Measurements from ENCODE around the gene CRYZ. TPM values are rescaled to one million over a fixed set of nuclear protein-coding genes. Genes with fewer than 3 reads are reported as not detected.

The CRYZ gene
- total RNA-seq, 2 experiments from 2014 or later = 15.3 to 18.0 TPM

- CTCF ChIA-PET = no interaction called here
- DNase-seq (no peak), ATAC-seq (no peak)
- no peaks in the 10 kb centered on the region for H3K27me3 Mint-ChIP-seq (ENCODE audit: low read depth)
- H3K36me3 Mint-ChIP-seq (ENCODE audit: low read depth) = peaks cover 7% of the 10 kb centered on the region
- POLR2A ChIA-PET = no interaction called here
- no peak overlapping the region for H3K27ac Mint-ChIP-seq
- H3K4me1 Mint-ChIP-seq (ENCODE audit: low read depth) = peaks cover 5% of the 10 kb centered on the region
- no peak overlapping the region for H3K4me3 Mint-ChIP-seq
- peaks cover 12% of the 10 kb centered on the region for H3K9me3 Mint-ChIP-seq (ENCODE audit: insufficient read depth)
Observed at GRCh38 chr1:74726063-74726462, 6.8 kb downstream of the CRYZ start.

GRCh38 chr1:74717626-74718025, 15.2 kb downstream of the CRYZ start:
- no peaks in the 10 kb centered on the region for H3K4me1 Mint-ChIP-seq (ENCODE audit: low read depth)
- no peak for DNase-seq
- no peaks in the 10 kb centered on the region for H3K9me3 Mint-ChIP-seq (ENCODE audit: insufficient read depth)
- H3K4me3 Mint-ChIP-seq = no peak overlapping the region
- no peak for ATAC-seq
- ChIA-PET CTCF (no interaction called here), POLR2A (no interaction called here)
- peaks cover 2% of the 10 kb centered on the region for H3K36me3 Mint-ChIP-seq (ENCODE audit: low read depth)
- no peaks in the 10 kb centered on the region for H3K27me3 Mint-ChIP-seq (ENCODE audit: low read depth)
- no peak overlapping the region for H3K27ac Mint-ChIP-seq

- H3K36me3 Mint-ChIP-seq (ENCODE audit: low read depth) = peaks cover 2% of the 10 kb centered on the region
- ChIA-PET CTCF (interaction anchor here (0.9 kb wide), 1 partner anchor 27 kb away, joined by 4 read pairs; no protein-coding TSS in a partner anchor), POLR2A (no interaction called here)
- no peaks in the 10 kb centered on the region for H3K27me3 Mint-ChIP-seq (ENCODE audit: low read depth)
- ATAC-seq = no peak
- H3K27ac Mint-ChIP-seq = no peak overlapping the region
- DNase-seq = no peak
- no peaks in the 10 kb centered on the region for H3K9me3 Mint-ChIP-seq (ENCODE audit: insufficient read depth)
- no peaks in the 10 kb centered on the region for H3K4me1 Mint-ChIP-seq (ENCODE audit: low read depth)
- H3K4me3 Mint-ChIP-seq = no peak overlapping the region
Observed at GRCh38 chr1:74716822-74717221, 16.0 kb downstream of the CRYZ start.

GRCh38 chr1:74715806-74716205, 17.0 kb downstream of the CRYZ start:
- ChIA-PET POLR2A (no interaction called here), CTCF (no interaction called here)
- DNase-seq = no peak
- Mint-ChIP-seq H3K27me3 (ENCODE audit: low read depth) (no peaks in the 10 kb centered on the region), H3K36me3 (ENCODE audit: low read depth) (peaks cover 2% of the 10 kb centered on the region), H3K4me1 (ENCODE audit: low read depth) (no peaks in the 10 kb centered on the region), H3K9me3 (ENCODE audit: insufficient read depth) (no peaks in the 10 kb centered on the region), H3K4me3 (no peak overlapping the region), H3K27ac (no peak overlapping the region)
- ATAC-seq = no peak

GRCh38 chr1:74715236-74715502, 17.7 kb downstream of the CRYZ start:
- no peak for ATAC-seq

DNA sequence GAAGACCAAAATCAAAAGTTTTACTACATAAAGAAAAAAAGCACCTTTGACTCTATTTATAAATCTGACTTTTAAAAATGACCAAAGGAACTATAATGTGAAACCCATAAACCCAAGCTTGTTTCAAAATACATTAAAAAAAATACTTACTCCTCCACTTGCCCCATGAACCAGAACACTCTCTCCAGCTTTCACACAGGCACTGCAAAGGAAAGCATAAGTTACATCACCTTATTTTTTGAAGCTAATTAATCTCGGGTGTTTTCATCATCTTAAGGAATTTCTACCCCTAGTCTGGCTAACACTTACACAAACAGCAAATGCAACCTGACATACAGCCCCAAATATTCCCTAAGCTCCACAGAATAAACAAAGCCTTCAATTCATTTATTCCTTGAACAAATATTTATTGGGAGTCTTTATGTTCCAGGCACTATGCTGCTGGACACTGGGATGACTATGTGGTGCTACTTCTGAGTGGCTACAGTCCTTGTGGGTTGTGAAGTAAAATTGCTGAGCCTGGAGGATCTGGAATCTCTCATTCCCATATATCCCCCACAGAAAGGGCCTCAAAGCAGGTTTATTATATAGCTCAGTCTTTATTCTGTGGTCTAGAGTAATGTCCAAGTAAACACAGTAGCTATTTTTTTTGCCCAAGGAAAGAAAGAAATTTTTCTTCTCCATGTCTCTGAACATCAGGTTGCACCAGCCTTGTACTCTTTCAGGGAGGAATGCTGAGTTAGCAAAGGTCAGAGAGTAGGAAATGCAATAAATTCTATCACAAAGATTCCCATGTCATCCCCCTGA, 18.2 kb downstream of the CRYZ start:
- H3K27me3 Mint-ChIP-seq (ENCODE audit: low read depth) = no peaks in the 10 kb centered on the region
- H3K9me3 Mint-ChIP-seq (ENCODE audit: insufficient read depth) = no peaks in the 10 kb centered on the region
- DNase-seq (no peak), ATAC-seq (no peak)
- H3K36me3 Mint-ChIP-seq (ENCODE audit: low read depth) = no peaks in the 10 kb centered on the region
- ChIA-PET POLR2A (no interaction called here), CTCF (no interaction called here)
- H3K27ac Mint-ChIP-seq = no peak overlapping the region
- no peak overlapping the region for H3K4me3 Mint-ChIP-seq
- no peaks in the 10 kb centered on the region for H3K4me1 Mint-ChIP-seq (ENCODE audit: low read depth)

More at GRCh38 chr1:74715236-74715502, 17.7 kb downstream of the CRYZ start:
- no peaks in the 10 kb centered on the region for H3K27me3 Mint-ChIP-seq (ENCODE audit: low read depth)
- DNase-seq = no peak
- H3K36me3 Mint-ChIP-seq (ENCODE audit: low read depth) = peaks cover 2% of the 10 kb centered on the region
- no peak overlapping the region for H3K4me3 Mint-ChIP-seq
- H3K27ac Mint-ChIP-seq = no peak overlapping the region
- POLR2A ChIA-PET = no interaction called here
- H3K9me3 Mint-ChIP-seq (ENCODE audit: insufficient read depth) = no peaks in the 10 kb centered on the region
- CTCF ChIA-PET = no interaction called here
- H3K4me1 Mint-ChIP-seq (ENCODE audit: low read depth) = no peaks in the 10 kb centered on the region

GRCh38 chr1:74713849-74714248, 19.0 kb downstream of the CRYZ start:
- Mint-ChIP-seq H3K27me3 (ENCODE audit: low read depth) (no peaks in the 10 kb centered on the region), H3K27ac (no peak overlapping the region), H3K36me3 (ENCODE audit: low read depth) (no peaks in the 10 kb centered on the region), H3K9me3 (ENCODE audit: insufficient read depth) (no peaks in the 10 kb centered on the region), H3K4me1 (ENCODE audit: low read depth) (no peaks in the 10 kb centered on the region), H3K4me3 (no peak overlapping the region)
- ChIA-PET POLR2A (no interaction called here), CTCF (no interaction called here)
- DNase-seq (no peak), ATAC-seq (no peak)

DNA sequence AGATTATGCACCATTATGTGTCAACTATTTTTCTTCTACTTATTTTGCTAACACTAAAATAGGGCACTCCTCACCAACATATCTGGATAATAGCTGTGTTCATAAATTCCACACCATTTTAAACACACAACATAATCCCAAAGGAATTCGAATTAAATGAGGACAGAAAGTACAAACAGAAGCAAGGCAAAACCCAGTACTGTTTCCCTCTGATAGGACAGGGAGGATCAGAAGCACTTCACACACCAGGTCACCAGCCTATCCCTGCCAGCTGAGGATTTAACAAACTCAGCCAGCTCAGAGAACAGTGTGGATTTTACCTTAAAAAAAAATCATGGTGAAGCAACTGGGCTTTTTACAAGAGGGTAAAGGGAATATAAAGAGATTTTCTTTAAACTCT, 20.0 kb downstream of the CRYZ start:
- ChIA-PET POLR2A (interaction anchor here (0.5 kb wide), 1 partner anchor 1074 kb away, joined by 3 read pairs; no protein-coding TSS in a partner anchor), CTCF (interaction anchor here (1.4 kb wide), 1 partner anchor 23 kb away, joined by 6 read pairs; no protein-coding TSS in a partner anchor)
- DNase-seq (no peak), ATAC-seq (no peak)
- Mint-ChIP-seq H3K9me3 (ENCODE audit: insufficient read depth) (no peaks in the 10 kb centered on the region), H3K4me1 (ENCODE audit: low read depth) (no peaks in the 10 kb centered on the region), H3K4me3 (no peak overlapping the region), H3K27ac (no peak overlapping the region), H3K36me3 (ENCODE audit: low read depth) (no peaks in the 10 kb centered on the region), H3K27me3 (ENCODE audit: low read depth) (no peaks in the 10 kb centered on the region)

DNA sequence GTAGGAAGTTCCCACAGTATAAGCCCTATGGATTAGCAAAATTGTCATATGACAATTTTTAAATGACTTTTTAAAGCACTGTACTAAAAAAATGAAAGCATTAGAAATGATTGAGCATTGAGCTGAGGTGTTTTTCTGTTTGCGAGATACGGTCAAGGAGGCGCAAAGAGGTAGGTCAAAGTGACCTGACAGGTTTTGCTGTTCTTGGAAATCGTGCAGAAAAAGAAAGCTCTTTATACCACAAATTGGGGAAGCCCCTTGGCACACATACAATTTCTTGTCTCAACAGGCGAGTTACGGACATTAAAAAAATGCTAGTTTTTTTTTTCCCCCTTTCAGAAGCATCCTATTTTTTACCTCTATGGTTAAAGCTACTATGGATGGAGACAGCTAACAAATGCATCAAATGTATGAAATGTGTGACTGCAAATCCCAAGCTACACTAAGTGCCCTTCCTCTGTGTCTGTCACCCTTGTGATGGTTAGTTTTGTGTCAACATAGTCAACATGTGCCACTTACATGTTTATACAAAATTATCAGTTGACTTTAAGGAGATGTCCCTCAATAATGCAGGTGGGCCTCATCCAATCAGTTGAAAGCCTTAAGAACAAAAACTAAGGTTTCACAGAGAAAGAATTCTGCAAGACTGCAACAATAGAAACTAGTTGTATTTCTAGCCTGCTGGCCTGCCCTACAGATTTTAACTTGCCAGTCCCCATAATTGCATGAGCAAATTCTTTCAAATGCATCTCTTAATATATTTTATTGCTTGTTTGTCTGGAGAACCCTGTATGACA, 29.3 kb downstream of the CRYZ start:
- no peak overlapping the region for H3K27ac Mint-ChIP-seq
- no peak overlapping the region for H3K4me3 Mint-ChIP-seq
- peaks cover 4% of the 10 kb centered on the region for H3K36me3 Mint-ChIP-seq (ENCODE audit: low read depth)
- no peaks in the 10 kb centered on the region for H3K27me3 Mint-ChIP-seq (ENCODE audit: low read depth)
- H3K9me3 Mint-ChIP-seq (ENCODE audit: insufficient read depth) = no peaks in the 10 kb centered on the region
- DNase-seq = no peak
- ATAC-seq = no peak
- ChIA-PET POLR2A (no interaction called here), CTCF (interaction anchor here (2.8 kb wide), 1 partner anchor 14 kb away, joined by 12 read pairs; no protein-coding TSS in a partner anchor)
- H3K4me1 Mint-ChIP-seq (ENCODE audit: low read depth) = peaks cover 4% of the 10 kb centered on the region

- no peaks in the 10 kb centered on the region for H3K9me3 Mint-ChIP-seq (ENCODE audit: insufficient read depth)
- ChIA-PET POLR2A (no interaction called here), CTCF (interaction anchor here (1.1 to 1.3 kb wide), 2 partner anchors 9 to 10 kb away, joined by 4 read pairs; no protein-coding TSS in a partner anchor)
- peaks cover 2% of the 10 kb centered on the region for H3K36me3 Mint-ChIP-seq (ENCODE audit: low read depth)
- H3K27ac Mint-ChIP-seq = no peak overlapping the region
- H3K4me1 Mint-ChIP-seq (ENCODE audit: low read depth) = peaks cover 4% of the 10 kb centered on the region
- DNase-seq (no peak), ATAC-seq (no peak)
- no peak overlapping the region for H3K4me3 Mint-ChIP-seq
- H3K27me3 Mint-ChIP-seq (ENCODE audit: low read depth) = peaks cover 3% of the 10 kb centered on the region
Observed at GRCh38 chr1:74699331-74699730, 33.5 kb downstream of the CRYZ start.

GRCh38 chr1:74697832-74698231, 35.0 kb downstream of the CRYZ start:
- CTCF ChIA-PET = no interaction called here
- peaks cover 3% of the 10 kb centered on the region for H3K27me3 Mint-ChIP-seq (ENCODE audit: low read depth)
- ATAC-seq = no peak
- H3K36me3 Mint-ChIP-seq (ENCODE audit: low read depth) = no peaks in the 10 kb centered on the region
- H3K4me3 Mint-ChIP-seq = no peak overlapping the region
- no peak overlapping the region for H3K27ac Mint-ChIP-seq
- no peak for DNase-seq
- POLR2A ChIA-PET = no interaction called here
- H3K4me1 Mint-ChIP-seq (ENCODE audit: low read depth) = peaks cover 4% of the 10 kb centered on the region
- H3K9me3 Mint-ChIP-seq (ENCODE audit: insufficient read depth) = no peaks in the 10 kb centered on the region

GRCh38 chr1:74693473-74693872, 39.4 kb downstream of the CRYZ start:
- Mint-ChIP-seq H3K27me3 (ENCODE audit: low read depth) (peaks cover 3% of the 10 kb centered on the region), H3K27ac (no peak overlapping the region), H3K4me1 (ENCODE audit: low read depth) (no peaks in the 10 kb centered on the region), H3K36me3 (ENCODE audit: low read depth) (no peaks in the 10 kb centered on the region), H3K4me3 (no peak overlapping the region), H3K9me3 (ENCODE audit: insufficient read depth) (no peaks in the 10 kb centered on the region)
- POLR2A ChIA-PET = no interaction called here
- no peak for ATAC-seq
- CTCF ChIA-PET = no interaction called here
- no peak for DNase-seq
